Stimulated activated CD4-positive, alpha-beta T cell treated with anti-CD3 and anti-CD28 coated beads, Interleukin-4, amount 100 ng/mL, for 24 hours (primary cell): ENCODE results near the gene ASXL1.

ENCODE experiments used
- DNase-seq: peaks from one replicate; pipeline ENCODE4 v3.0.0-alpha.2; 2020

ASXL1 gene

DNA sequence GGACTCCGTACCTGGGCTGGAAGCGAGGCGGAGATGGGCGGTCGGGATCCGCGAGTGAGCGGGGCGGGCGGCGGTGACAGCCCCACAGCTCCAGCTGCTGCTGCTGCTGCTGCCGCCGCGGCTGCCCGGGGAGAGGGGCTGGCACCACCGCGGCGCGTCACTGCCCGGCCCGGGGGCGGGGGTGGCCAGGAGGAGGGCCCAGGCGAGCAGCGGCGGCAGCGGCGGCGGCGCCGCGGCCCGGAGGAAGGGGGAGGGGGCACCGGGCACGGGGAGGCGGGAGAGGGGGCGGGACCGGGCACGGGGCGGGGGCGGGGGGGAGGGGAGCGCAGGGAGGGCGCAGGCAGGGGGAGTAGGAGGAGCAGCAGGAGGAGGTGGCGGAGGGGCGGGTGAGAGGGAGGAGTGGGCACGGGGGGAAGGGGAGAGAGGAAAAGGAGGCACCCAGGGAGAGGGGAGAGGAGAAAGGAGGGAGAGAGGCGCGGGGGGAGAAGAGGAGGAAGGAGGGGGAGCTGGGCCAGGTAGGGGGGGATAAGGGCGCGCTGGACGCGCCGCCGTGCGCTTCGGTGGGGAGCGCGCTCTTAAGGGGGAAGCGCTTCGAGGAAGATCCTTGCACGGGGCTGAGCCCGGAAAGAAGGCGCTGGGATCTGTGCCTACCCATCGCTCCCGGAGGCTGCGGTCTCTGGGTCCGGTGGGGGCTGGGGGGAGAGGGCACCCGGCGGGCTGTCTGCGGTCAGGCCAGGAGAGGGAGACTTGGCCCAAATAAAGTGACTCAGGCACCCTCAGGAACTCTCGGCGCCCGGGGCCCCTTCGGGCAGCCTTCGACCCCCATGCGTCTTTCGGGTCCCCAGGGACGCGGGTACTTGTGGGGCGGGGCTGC lies 125.5 kb downstream of the ASXL1 start:
- DNase-seq, result peak; percentile 57

DNA sequence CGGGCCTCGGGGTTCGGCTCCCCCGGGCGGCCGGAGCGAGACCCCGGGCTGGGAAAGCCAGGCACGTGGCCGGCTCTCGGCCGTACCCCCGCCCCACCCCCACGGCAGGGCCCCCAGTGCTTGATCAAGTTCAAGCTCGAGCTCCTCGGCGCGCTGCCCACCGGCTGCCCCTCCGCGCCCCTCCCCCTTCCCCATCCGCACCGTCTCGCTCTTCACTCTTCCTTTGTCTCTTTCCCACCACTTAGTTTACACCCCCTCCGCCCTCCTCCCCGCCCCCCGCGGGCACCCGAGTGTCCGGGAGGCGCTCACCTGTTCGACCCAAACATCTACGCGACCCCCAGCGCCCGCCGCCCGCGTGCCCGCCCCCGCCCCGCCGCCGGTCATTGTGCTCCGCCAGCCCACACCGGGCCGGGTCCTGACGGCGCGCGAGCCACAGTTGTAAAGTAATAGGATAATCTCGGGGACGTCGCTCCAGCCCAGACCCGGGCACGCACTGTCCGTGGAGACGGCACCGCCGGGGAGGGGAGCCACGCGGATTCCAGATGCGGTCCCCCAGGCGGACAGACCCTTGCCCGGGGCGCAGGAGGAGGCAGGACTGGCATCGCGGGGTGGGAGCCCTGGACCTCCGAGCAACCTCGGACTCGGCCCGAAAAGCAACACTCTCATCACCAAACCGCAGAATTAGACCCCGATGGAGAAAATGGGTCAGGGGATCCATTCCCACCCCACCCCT lies 126.3 kb downstream of the ASXL1 start:
- DNase-seq, result peak; percentile 23

DNA sequence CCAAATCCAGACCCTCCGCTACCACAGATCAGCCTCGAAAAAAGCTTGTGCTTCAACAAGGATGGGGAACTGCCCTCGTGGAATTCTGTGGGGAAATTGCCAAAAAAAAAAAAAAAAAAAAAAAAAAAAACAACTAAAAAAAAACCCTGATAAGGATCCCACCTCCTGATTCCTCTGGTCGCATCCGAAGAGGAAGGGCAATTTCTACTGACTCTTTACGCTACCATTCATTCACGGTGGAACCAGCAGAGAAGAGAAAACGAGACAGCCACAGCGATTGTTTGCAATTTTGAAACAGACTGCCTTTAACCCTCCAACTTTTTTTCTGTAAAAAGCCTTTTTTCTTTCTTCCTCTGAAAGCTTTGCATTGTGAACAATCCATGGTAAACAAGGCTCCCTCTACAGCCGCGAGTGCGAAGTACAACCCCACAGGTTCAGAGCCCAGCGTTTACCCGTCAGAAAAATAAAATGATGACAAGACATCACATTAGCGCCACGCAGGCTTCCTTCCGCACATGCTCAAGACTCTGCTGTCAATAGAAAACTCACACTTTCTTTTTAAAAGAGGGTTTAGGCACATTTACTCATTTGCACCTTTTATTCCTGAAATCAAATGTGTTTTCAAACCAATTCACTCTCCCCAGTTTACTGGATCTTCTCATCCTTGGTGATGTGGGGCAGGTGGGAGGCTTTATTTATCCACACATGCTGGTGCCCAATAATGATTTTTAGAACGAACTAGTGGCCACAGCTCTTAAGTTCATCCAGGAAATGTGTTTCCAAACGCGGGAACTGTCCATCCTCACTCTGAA lies 127.0 kb downstream of the ASXL1 start:
- peak; percentile 83 for DNase-seq

GRCh38 chr20:32485770-32486478 lies 127.8 kb downstream of the ASXL1 start:
- DNase-seq, result no peak

DNA sequence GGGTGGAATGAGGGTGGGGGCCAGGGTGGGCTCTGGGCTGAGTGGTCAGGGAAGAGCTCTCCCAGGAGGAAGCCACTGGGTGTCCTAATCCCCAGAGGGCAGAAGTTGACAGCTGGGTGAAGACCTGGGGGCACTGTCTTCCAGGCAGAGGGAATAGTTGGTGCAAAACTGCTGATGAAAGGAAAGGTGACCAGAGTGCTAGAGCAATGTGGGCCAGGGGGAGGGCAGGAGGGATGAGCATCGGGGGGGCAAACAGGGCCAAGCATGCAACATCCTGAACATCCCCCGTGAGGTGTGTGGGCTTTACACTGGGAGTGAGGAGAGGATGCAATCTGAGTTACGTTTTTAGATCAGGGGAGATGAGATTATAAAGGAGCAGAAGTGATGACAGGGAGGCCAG lies 129.2 kb downstream of the ASXL1 start:
- no peak for DNase-seq

DNA sequence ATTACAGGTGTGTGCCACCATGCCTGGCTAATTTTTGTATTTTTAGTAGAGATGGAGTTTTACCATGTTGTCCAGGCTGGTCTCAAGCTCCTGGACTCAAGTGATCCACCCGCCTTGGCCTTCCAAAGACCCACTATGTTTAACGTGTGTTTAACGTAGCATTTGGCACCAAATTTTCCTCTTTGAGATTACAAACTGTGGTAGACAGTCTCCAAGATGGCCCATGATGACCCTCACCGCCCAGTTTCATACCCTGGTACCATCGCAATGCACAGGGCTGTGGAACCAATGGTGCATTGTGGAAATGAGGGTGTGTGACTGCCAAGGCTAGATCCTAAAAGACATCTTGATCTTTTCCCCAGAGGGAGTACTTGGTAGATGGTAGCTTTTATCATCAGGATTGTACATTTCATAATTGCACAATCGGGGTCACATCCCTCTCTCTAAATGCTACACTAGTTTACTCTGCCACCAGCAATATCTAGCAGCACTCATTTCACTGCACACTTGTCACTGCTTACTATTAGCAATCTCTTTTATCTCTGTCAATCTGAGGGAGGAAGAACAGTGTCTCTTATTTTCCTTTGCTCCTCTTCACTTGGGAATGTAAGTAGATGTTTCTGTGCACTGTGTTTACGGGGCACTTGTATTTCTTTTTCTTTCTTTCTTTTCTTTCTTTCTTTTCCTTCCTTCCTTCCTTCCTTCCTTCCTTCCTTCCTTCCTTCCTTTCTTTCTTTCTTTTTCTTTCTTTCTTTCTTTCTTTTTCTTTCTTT lies 130.1 kb downstream of the ASXL1 start:
- no peak for DNase-seq
